Measurements from ENCODE around the gene TBC1D2B.

The TBC1D2B gene

GRCh38 chr15:78063970-78064385, 13.5 kb downstream of the TBC1D2B start:
- H3K27ac ChIP-seq, result no peak overlapping the region
- no peak for TF ChIP-seq CTCF (conservative IDR thresholded peaks at IDR 0.05)
- TF ChIP-seq ZFX (IDR thresholded peaks at IDR 0.05), result no peak

DNA sequence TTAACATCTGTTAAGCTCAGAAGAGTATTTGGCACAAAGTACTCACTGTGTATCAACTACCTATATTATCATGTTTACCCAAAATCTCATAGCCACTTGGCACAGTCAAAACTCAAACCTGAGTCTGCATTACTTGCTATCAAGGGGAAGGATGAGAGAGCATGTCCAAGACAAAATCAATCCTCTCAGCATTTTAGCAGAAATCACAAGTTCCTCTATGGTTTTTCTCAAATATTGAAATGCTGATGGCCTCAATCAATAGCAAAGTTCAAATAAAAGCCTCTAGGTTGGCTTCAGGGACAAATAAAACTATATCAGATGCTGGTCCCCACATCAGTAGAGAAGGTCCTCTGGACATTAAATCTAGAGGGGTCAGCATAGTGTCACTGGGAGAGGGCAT, 14.3 kb downstream of the TBC1D2B start:
- H3K27ac ChIP-seq, result no peak overlapping the region
- TF ChIP-seq CTCF (conservative IDR thresholded peaks at IDR 0.05) (no peak), ZFX (IDR thresholded peaks at IDR 0.05) (no peak)

GRCh38 chr15:78061963-78062427, 15.5 kb downstream of the TBC1D2B start:
- TF ChIP-seq ZFX (IDR thresholded peaks at IDR 0.05) (no peak), CTCF (conservative IDR thresholded peaks at IDR 0.05) (no peak)
- peak overlapping the region; percentile 33; the same call in 1 of the 2 replicates for H3K27ac ChIP-seq

- no peak for TF ChIP-seq ZFX (IDR thresholded peaks at IDR 0.05)
- no peak for TF ChIP-seq CTCF (conservative IDR thresholded peaks at IDR 0.05)
- H3K27ac ChIP-seq, result peak overlapping the region; percentile 72
These were observed 17.3 kb downstream of the TBC1D2B start for GRCh38 chr15:78060232-78060631.

DNA sequence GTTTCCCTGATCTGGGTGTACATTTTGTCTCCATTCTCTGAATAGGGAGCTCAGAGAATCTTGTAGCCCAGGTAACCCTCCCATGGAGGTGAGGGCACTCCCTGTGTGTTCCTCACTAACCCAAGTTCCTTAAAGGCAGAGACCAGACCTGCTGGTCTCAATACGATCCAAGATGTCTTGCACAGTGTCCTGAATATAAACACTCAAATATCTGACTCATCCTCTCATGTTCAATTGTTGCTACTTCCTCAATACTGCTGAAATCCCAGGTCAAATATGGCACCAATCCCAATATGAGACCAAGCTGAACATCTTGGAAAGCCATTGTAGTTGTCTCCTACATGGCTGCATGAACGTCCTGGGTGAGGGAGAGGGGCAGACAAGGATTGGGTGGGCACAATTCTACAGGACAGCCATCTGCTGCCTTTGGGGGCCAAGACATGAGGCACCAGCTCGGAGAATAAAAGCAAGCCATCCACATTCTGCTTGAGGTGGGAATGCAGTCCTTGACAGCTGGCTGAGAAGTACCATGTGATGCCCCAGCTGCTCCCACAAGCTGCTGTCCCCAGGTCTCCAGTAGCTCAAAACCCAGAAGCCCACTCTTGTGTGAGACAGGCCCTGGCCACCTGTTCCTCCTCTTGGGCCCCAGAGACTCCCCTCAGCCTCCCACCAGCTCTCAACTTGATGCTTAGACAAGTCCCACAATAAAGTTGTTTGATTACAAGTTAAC, 18.2 kb downstream of the TBC1D2B start:
- TF ChIP-seq CTCF (conservative IDR thresholded peaks at IDR 0.05) (no peak), ZFX (IDR thresholded peaks at IDR 0.05) (no peak)
- peak overlapping the region; percentile 72 for H3K27ac ChIP-seq

DNA sequence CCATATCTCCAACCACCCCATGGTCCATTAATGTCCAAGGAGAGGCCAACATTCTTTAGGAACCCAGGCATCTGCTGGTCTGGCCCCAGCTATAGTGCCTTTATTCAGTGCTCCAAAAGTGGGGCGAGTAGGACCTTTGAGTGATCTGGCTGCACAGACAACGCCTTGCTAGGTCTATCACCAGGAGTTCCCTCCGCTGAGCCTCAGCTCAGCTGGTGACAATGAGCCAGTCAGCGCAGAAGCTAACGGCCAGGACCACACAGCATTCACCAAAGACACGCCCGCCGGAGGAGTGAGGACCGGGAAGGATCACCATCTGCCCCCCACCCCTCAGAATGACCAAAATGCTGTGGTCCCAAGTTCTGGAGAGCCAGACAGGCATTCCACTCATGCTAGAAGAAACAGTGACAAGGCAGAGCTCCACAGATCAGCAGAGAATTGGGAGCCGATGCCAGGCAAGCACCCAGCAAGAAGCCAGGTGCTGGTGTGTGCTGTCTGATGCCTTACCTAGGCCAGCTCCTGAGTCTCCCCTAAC, 19.0 kb downstream of the TBC1D2B start:
- H3K27ac ChIP-seq, result peak overlapping the region; percentile 72
- TF ChIP-seq ZFX (IDR thresholded peaks at IDR 0.05), result no peak
- no peak for TF ChIP-seq CTCF (conservative IDR thresholded peaks at IDR 0.05)

- peak overlapping the region; percentile 72; the same call in 1 of the 2 replicates for H3K27ac ChIP-seq
- no peak for TF ChIP-seq ZFX (IDR thresholded peaks at IDR 0.05)
- no peak for TF ChIP-seq CTCF (conservative IDR thresholded peaks at IDR 0.05)
These were observed 19.7 kb downstream of the TBC1D2B start for GRCh38 chr15:78057803-78058202.
